Activated T-helper 1 cell treated with anti-CD3 and anti-CD28 coated beads, Interleukin-2, amount 50 U/mL, for 16 hours (primary cell): Measurements from ENCODE around the gene PCDH15.
"Not testable (repeated sequence)": the region's sequence is repeated elsewhere in the genome, so short reads cannot be mapped to it uniquely, and the experiment has no call there.

Experiments
- DNase-seq, 2 donors: peaks; one replicate each; pipeline ENCODE4 v3.0.0-alpha.2; 2020; ENCODE audit warnings: low read depth in 1 of 2, low spot score in 1 of 2

PCDH15 gene

DNA sequence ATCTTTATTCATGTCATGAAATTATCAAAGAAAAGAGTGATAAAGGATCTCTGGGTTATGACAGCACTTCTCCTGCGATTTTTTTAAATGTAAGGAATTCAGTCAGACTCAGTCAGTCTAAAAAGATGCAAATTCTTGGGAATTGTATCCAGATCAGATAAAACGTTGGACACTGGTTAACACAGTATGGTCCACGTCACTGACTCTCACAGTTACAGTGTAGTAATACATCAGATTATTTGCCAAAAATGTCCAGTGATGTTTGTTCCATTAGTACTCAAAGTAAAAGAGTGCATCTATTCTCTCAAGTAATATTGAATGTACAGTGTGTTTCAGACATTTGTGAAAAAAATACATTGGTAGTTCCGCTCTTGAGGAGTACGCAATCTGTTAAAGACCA is 224.5 kb downstream of the PCDH15 start:
- no peak for DNase-seq

DNA sequence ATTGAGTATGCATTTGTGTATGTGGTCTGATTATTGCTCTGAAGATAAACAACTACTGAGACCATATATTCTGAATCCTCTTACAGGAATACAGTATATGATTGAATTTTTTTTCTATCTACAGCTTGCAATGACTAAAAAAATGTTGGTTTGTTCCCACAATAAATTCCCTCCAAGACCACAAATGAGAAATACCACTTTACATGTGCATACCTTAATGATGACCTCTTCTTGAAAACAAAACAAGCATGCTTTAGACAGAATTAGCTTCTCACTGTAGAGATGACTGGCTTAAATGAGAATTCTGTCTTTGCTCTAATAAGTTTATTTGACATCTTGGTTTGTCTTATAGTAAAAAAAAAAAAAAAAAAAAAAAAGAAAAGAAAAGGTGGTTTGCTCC is 241.5 kb downstream of the PCDH15 start:
- DNase-seq: no peak

DNA sequence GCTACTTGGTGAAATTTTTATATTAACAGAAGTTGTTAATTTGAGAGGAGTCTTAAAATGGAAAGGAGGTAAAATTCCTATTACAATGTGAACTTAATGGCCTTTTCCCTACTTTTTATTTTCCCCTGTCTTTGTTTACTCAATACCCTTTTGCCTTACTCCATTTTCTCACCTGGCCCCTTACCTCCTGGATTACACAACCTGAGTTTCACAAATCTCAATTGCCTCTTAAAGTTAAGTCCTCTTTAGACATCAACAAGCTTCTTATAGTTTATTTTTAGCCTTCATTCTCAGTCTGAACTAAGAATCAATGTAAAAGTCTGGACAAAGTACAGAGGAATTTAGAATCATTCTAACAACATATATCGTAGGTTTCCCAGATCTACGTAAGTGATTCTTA is 247.0 kb downstream of the PCDH15 start:
- no peak for DNase-seq

DNA sequence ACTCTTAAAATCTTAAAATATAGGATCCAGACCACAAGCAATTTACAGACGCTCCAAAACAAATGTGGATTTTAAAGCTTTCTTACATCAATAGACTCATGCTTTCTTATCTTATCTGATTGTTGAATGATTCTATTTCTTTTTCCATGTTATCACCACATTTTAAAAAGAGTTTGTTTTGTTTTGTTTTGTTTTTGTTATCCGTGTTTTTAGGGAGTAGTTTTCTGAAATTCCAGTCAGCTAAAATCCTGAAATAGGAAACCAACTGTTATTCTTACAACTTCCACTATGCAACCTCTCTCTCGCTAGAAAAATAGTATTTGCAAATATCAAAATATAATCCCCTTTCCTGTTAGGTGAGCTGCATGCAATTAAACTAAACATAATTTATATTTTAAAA is 251.0 kb downstream of the PCDH15 start:
- no peak for DNase-seq

DNA sequence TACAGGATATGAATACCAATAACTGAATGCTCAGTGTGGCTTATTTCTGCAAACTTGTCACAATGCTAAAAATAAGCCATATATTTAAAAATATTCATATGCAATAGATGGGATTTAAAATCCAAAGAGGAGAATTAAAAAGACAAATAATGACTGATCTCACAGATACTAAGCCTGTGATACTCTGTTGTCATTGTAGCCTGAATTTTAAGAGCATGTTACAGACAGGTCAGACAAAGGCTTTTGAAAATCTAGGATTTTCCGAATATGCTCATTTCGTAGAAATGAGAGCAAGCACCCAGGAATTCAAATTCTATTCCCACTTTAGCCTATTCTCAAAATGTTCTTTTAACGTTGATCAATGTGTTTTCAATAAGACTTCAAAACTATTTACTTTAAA is 269.7 kb downstream of the PCDH15 start:
- no peak for DNase-seq

DNA sequence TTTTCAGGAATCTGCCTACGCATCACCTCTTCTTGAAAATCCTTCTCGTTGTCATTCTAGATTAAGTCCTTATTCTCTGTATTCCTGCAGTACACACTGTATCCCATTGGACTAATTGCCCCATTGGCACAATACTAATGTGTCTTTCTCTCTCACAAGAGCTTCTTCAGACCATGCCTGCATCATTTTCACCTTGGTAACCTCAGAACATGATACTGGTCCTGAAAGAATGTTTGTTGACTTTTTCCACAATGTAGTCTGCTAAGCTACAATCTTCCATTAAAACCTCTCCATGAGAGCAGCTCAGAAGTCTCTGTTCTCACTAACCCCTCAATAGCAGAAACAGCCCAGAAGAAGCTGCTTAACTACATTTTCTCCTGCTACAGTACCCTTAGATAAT is 270.7 kb downstream of the PCDH15 start:
- no peak for DNase-seq

DNA sequence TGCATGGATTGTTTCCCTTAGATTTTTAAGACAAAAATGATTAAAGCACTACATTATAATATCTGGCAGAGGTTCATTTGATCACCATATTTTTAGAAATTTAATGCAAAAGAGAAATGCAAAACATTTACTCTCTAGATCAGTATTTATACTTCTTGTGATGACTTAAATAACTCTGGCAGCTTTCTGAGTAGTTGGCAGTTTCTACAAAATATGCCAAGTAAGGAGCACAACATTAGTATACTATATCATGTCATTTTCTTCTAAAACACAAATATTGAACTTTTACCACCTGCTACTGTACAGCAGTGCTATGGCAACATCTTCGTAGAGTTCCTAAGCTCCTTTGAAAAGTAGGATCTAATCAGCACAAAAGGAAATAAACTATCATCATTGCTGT is 275.2 kb downstream of the PCDH15 start:
- DNase-seq: no peak

DNA sequence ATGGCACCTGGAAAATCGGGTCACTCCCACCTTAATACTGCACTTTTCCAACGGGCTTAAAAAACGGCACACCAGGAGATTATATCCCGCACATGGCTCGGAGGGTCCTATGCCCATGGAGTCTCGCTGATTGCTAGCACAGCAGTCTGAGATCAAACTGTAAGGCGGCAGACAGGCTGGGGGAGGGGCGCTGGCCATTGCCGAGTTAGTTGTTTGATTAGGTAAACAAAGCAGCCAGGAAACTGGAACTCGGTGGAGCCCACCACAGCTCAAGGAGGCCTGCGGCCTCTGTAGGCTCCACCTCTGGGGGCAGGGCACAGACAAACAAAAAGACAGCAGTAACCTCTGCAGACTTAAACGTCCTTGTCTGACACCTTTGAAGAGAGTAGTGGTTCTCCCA is 285.8 kb downstream of the PCDH15 start:
- DNase-seq: not testable (repeated sequence)

DNA sequence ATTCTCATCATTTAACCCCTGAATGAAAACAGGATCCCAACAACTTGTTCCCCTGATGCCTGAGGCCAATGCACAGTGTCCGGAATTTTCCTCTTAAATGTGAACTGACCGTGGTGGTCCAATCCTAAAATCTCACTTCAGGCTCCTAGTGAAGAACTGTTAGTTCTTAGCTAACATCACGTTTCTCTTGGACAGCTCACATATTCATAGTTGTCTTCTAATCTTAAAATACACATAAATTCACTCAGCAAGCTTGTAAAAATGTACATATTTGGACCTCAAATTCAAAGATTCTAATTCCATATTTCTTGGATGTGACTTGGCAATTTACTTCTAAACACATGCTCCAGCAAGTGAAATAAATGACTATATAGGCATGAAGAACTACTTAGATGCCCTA is 297.2 kb downstream of the PCDH15 start:
- DNase-seq: no peak

DNA sequence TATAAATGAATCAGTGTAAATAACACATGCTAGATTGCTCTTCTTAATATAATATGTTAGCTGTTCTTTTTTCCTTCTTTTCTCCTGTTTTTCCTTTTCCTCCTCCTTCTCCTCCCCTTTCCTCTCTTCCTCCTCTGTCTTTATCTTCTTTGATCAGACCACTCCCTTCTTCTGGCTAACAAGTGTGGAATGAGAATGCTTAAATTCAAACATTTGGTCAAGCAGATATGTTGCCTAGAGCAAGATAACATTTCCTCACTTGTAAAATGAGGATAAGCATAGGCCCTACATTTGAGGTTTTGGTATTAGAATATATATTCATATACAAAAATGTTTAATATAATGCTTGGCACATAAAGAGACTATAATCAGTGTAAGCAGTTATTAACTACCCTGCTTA is 299.1 kb downstream of the PCDH15 start:
- no peak for DNase-seq

DNA sequence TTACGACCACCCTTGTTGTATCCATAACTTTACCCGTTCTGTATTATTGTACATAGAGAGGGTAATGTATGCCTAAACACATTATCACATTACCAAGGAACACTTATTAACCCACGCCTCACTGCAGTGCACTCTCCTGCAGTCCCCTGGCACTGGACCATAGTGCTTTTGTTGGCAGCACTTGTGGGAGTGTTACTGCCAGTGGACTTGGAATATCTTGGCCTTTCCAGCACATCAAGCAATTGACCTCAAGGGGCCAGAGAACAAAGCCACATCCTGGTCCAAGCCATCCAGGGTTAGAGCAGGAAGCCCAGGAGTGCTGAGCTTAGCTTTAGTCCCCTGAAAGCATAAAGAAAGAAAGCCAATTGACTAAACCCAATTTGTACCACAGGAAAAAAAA is 304.2 kb downstream of the PCDH15 start:
- DNase-seq: no peak

DNA sequence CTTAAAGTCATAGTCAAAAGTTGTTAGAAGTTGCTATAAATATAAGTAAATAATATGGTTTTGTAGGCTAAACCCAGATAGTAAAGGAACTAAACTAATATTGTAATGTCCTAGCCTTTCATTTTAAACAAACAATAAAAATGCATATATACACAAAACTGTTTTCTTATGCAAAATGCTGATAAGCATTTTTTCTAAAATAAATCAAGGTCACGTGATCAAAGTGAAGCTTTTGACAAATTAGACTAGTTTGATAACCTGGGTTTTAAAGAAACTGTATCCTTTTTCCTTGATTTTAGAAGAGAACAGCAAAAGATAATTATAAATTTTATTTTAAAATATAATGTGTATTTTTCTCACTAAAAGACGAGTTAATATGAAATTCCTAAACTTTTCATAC is 313.3 kb downstream of the PCDH15 start:
- DNase-seq: no peak

DNA sequence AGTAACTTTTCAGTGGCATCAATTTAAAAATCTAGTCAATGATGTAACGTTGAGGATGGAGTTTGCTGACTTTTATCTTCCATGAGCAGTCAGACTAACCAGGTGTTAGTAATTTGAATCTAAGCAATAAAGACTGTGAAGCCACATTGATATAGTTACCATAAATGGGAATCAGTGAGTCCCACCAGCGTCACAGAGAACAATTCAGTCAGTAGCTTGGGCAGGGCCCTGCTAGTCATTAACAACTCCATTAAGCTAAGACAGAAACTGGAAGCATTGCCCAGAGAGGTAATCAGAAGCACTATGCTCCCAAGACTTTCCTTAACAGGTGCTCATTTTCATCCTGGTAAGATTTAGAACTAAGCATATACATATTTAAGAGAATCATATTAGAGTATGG is 315.1 kb downstream of the PCDH15 start:
- no peak for DNase-seq

DNA sequence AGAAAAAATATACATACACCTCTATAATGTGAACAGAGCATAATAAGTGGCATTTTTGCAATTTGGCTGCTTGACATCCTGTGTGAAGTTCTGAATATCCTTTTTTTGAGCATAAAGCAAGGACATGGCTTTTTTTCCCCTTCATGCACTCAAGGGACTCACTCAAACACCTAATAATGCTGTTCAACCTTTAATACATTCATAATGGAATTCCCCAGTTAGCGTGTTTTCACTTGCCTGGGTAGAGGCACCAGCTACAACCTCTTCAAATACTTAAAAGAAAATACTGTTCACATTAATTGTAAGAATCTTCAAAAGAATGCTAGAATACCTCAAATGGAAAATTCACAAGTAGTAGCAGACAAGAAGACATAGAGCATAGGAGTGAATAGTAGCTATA is 316.8 kb downstream of the PCDH15 start:
- no peak for DNase-seq

DNA sequence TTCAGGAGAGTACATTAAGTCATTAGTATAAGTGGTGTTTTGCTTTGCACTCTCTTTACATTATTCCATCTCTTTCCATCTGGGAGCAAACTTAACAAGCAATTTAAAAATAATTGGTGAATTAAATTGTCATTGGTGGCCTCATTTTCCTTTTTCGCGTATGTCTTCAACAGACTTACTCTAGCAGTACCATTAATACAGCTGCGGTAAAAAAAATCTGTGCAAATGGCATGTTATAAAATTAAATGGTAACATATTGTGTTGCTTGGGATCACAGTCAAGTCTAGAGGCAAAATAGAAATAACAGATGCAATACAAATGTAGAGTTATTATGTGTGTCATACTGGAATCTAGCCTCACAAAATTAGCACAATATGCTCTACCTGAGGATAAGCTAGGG is 322.4 kb downstream of the PCDH15 start:
- no peak for DNase-seq

DNA sequence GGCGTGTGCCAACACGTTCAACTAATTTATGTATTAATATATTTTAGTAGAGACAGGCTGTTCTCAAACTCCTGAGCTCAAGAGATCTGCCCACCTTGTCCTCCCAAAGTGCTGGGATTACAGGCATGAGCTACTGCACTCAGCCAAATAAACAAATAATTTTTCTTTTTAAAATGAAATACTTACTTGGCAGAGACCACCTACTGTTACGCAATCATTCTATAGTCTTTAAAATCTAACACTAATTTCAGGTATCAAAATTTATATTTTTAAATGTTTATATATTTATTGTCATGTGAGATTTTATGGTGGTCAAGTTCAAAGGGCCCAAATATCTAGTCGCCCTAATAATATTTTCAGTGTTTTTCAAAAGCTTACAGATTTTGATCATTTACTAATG is 323.3 kb downstream of the PCDH15 start:
- DNase-seq: no peak

DNA sequence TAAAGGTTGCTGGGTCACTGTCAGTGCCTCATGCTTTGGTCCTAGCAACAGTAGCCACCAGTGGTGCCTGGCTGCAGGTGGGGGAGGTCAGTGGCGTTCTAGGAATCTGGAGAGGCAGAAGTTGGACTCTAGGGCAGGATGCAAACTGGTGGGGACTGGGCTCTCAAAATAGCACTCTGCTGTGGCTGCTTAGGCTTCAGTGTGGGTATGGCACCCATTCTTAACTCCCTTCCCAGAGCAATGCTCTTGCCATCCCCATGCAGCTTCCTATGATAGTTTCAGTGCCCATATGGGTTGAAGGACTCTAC is 330.8 kb downstream of the PCDH15 start:
- no peak for DNase-seq

DNA sequence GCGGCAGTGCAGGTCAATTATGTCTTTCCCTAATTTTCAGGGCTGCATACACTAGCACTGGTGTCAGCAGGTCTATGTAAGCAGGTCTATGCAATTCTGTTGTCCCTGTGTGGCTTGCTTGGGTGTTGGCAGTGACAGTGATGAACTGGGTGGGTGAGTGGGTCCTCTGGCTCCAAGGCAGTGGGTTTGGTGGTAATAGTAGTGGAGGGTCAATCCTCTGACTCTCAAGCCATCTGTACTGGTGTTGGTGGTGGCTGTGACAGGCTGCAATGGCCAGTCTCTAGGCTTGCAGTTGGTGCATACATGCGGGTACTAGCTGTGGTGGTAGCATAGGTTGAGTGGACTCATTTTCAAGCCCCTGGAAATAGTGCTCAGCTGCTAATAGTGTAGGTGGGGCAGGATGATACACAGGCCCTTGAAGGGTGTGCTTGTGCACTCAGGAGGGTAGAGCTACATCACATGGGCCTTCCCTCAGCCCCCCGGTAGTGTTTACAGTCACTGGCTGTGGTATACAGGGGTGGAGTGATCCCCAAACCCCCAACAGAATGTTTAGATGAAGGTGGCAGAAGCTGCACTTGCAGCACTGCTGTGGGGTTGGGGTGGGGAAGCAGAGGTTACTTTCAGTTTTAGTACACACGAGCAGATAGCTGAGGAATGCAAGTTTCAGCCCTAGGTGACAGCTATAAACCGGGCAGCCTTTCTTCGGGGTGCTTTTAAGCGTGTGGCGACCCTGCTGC is 331.3 kb downstream of the PCDH15 start:
- no peak for DNase-seq

DNA sequence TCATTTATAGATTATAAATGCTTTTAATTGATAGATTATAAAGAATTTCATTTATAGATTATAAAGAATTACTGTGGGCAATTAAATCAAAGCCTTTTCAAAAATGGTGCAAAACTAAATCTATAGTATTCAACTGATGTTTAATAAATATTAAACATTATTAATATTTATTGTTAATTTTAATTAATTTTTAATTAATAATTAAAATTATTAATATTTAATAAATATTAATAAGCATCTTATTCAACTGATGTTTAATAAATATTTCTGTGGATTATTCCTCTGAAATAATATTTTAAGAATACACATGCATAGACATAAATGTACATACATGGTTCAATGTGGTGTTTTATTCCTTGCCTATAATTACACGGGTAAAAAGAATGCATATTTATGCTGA is 346.8 kb downstream of the PCDH15 start:
- DNase-seq: no peak

DNA sequence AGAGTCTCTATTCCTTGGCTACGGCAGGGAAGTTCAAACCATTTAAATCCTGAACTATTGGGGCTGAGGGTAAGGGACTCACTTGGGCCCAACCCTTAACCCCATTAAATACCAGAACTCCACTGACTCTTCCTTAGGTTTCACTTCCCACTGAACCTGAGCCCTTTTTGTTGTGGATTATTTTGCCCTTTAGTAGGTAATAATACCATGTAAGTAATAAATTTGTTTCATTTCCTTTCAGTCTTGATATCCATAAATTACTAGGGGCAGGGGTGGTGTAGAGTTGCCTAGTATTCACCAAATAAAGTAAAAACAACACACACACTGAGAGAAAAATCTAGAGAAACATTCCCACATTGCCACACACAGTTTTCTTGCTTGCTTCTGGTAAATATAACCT is 352.0 kb downstream of the PCDH15 start:
- DNase-seq: no peak

DNA sequence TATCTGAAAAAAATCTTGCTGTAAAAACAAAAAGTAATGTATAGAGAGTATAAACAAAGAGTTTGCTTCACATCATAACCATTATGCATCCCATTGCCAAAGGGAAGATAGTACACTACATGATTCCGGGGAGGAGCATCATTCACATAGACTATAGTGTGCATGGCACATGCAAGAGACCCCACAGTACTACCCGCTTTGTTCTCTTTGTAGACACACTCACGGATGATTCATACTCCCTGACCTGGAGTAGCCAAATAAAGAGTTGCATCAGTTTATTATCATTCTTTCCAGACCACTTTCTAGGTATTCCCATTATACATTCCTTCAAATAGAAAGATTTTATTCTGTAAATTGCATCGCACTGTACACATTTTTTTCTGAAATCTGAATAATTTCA is 356.9 kb downstream of the PCDH15 start:
- DNase-seq: no peak

DNA sequence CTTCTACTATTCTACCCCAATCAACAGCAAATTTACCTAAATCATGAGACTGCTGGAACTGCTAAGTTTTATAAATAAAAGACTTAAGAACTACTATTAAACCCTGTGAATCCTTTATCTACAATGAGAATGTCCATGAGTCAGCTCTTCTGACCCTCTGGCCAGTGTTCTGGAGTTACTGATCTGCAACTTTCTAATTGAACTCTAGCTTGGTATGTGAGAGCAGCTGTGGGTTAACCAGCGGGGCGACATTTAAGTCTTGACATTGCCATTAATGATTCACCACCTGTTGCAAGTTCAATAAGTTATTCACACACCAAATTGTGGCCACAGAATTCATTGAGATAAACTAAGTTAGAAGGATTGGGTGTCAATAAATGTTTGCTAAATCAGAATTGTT is 359.8 kb downstream of the PCDH15 start:
- no peak for DNase-seq

DNA sequence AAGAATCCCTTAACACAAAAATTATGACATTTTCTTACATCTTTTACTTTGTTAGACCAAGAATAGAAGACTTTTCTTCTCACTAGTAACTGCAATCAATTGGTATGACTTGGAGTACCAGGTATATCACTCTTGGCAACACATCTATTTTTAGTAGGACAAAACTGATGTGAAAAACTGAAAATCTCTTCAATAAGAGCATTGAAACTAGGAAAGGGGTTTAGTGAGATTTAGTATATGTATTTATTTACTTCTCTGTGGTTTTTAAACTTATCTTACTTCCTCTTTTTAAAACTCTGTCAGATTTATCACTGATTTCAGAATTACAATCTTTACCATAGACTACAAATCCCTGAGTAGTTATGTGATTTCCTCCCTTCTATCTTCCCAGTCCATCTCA is 366.2 kb downstream of the PCDH15 start:
- no peak for DNase-seq

DNA sequence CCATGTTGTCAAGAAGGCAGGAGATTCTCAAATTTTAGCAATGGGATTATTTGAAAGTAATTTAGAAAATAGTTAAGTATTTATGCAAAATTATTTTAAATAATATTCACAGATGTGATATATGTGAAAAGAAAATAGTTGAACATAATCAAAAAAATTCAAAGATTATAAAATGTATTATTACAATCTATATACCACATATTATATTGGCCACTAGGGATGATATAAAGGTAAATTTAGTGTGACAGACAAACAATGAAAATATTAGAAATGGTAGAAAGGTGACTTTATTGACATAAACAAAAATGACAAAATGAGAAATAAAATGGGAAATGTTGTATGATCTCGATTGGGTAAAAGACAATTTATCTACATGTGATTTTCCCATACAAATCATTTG is 385.5 kb downstream of the PCDH15 start:
- DNase-seq: no peak
